Ascending aorta (tissue), 2 donors: ENCODE data around the gene LKAAEAR1. TPM values are rescaled to one million over a fixed set of nuclear protein-coding genes. Genes with fewer than 3 reads are reported as not detected.

Source experiments
- DNase-seq, 2 donors: peaks; one replicate each; pipeline ENCODE4 v3.0.0-alpha.2; 2019; ENCODE audit warnings: low spot score in 2 of 2
- H3K27ac ChIP-seq, 2 donors: fragments of 200-600 bp; sonication (generic); one replicate each; pipeline ENCODE4 v1.5.1; 2016 to 2017; ENCODE audit warnings: mild to moderate bottlenecking in 1 of 2
- H3K27me3 ChIP-seq: fragments of 200-600 bp; sonication (generic); one replicate; pipeline ENCODE4 v1.5.1; 2017
- H3K36me3 ChIP-seq, 2 donors: fragments of 200-600 bp; sonication (generic); one replicate each; pipeline ENCODE4 v1.5.1; 2016
- H3K4me1 ChIP-seq, 2 donors: fragments of 200-600 bp; sonication (generic); one replicate each; pipeline ENCODE4 v1.5.1; 2016 to 2017; ENCODE audit warnings: mild to moderate bottlenecking in 1 of 2
- H3K4me3 ChIP-seq, 2 donors: fragments of 200-600 bp; sonication (generic); one replicate each; pipeline ENCODE4 v1.5.1; 2016 to 2017; ENCODE audit warnings: mild to moderate bottlenecking in 1 of 2
- H3K9me3 ChIP-seq, 2 donors: fragments of 200-600 bp; sonication (generic); one replicate each; pipeline ENCODE4 v1.5.1; 2016
- CTCF ChIP-seq, 3 experiments: fragments of 200-600 bp in 2 of 3; fragments of 450-650 bp in 1 of 3; sonication (generic) in 2 of 3; IDR thresholded peaks; one replicate each; pipeline ENCODE4 v1.5.1; 2016 to 2019; ENCODE audit warnings: antibody characterized with exemption in 3 of 3, mild to moderate bottlenecking in 1 of 3, moderate library complexity in 1 of 3
- intact Hi-C: fragments of 100-400 bp; cut with DNase I; formaldehyde crosslinking; loops from one replicate; pipeline ENCODE4 v1.15.1; 2023
- total RNA-seq: library from RNA; depleted of rRNA; stranded (reverse); fragments of >200 nt; gene quantifications from one replicate; pipeline ENCODE4 v1.1.0, GENCODE V29; 2016

The LKAAEAR1 gene
- total RNA-seq, 1 donor from 2014 or later = not detected

- Histone ChIP-seq H3K27ac (no peak overlapping the region), H3K4me3 (peak overlapping the region in 1 of 2 donors; percentile 48), H3K4me1 (peaks cover 0 to 6% of the 10 kb centered on the region in 2 donors), H3K9me3 (no peaks in the 10 kb centered on the region), H3K36me3 (no peaks in the 10 kb centered on the region), H3K27me3 (peaks cover 13% of the 10 kb centered on the region)
- TF ChIP-seq CTCF (IDR thresholded peaks at IDR 0.05) = no peak
- intact Hi-C loops = loop anchor here (5.0 kb wide), 1 partner anchor 410 kb away; no protein-coding TSS in a partner anchor
- DNase-seq = no peak
Measured at GRCh38 chr20:64047046-64047389, 37.2 kb downstream of the LKAAEAR1 start.

- Histone ChIP-seq H3K9me3 (no peaks in the 10 kb centered on the region), H3K4me3 (no peak overlapping the region), H3K4me1 (peaks cover 0 to 8% of the 10 kb centered on the region in 2 donors), H3K36me3 (no peaks in the 10 kb centered on the region), H3K27me3 (peaks cover 22% of the 10 kb centered on the region), H3K27ac (no peak overlapping the region)
- intact Hi-C loops = loop anchor here (5.0 kb wide), 1 partner anchor 408 kb away; no protein-coding TSS in a partner anchor
- DNase-seq = no peak
- TF ChIP-seq CTCF (IDR thresholded peaks at IDR 0.05) = no peak
Measured at GRCh38 chr20:64045346-64046011, 38.7 kb downstream of the LKAAEAR1 start.

DNA sequence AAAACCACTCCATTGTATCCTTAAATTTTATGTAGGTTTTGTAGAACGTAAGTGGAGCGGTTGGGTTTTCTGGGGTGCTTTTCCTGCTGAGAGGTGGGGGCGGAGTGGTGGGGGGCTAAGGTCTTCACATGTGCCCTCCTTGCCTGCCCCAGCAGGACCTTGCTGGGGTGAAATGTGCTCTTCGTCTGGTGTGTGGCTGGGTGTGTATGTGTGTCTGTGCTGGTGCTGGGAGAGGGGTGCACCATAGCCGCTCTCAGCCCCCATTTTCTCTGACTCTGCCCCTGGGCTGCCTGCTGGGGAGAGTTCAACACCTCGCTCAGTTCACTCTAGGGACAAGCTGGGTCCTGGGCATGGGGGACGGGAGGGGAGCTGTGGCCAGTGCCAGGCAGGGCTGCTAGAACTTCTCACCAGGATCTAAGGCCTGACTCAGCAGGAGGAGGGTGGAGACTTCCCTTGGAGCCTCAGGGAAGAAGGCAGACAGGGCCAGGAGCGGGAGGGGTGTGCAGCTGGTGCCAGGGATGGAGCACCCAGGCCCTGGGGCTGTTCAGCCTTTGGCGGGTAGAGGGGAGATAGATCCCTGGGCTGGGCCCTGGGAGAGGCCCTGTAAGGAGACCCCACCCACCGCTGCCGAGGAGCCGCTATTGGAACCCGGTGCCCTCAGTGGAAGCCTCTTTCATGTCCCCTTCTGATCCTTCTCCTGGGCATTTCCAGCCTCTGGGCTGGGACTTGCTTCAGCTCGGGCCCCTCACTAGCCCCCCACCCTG lies 39.5 kb downstream of the LKAAEAR1 start:
- H3K27ac ChIP-seq = no peak overlapping the region

GRCh38 chr20:64043768-64044167 lies 40.4 kb downstream of the LKAAEAR1 start:
- no peaks in the 10 kb centered on the region for H3K36me3 ChIP-seq
- no peak for DNase-seq
- intact Hi-C loops = no loop called here
- no peak overlapping the region for H3K27ac ChIP-seq
- no peak overlapping the region for H3K4me3 ChIP-seq
- H3K9me3 ChIP-seq = no peaks in the 10 kb centered on the region
- H3K27me3 ChIP-seq = peaks cover 22% of the 10 kb centered on the region
- H3K4me1 ChIP-seq = peaks cover 0 to 13% of the 10 kb centered on the region in 2 donors
- TF ChIP-seq CTCF (IDR thresholded peaks at IDR 0.05) = no peak

More for the DNA sequence above, 39.5 kb downstream of the LKAAEAR1 start:
- intact Hi-C loops = loop anchor here (5.0 kb wide), 1 partner anchor 407 kb away; no protein-coding TSS in a partner anchor
- peaks cover 0 to 7% of the 10 kb centered on the region in 2 donors for H3K4me1 ChIP-seq
- DNase-seq = no peak
- no peaks in the 10 kb centered on the region for H3K9me3 ChIP-seq
- H3K4me3 ChIP-seq = no peak overlapping the region
- no peak for TF ChIP-seq CTCF (IDR thresholded peaks at IDR 0.05)
- peaks cover 22% of the 10 kb centered on the region for H3K27me3 ChIP-seq
- H3K36me3 ChIP-seq = no peaks in the 10 kb centered on the region

GRCh38 chr20:64042054-64042781 lies 42.0 kb downstream of the LKAAEAR1 start:
- Histone ChIP-seq H3K4me1 (peaks cover 5 to 20% of the 10 kb centered on the region in 2 donors), H3K4me3 (peak overlapping the region in 1 of 2 donors; percentile 59), H3K27ac (peak overlapping the region in 1 of 2 donors; percentile 50), H3K9me3 (no peaks in the 10 kb centered on the region), H3K36me3 (no peaks in the 10 kb centered on the region), H3K27me3 (peaks cover 27% of the 10 kb centered on the region)
- TF ChIP-seq CTCF (IDR thresholded peaks at IDR 0.05) = no peak
- intact Hi-C loops = no loop called here
- DNase-seq = no peak
